ENCODE measurements around the gene RPTOR.

RPTOR gene

GRCh38 chr17:80591788-80592187 is 47.1 kb downstream of the RPTOR start:
- no peak for DNase-seq

- no peak for DNase-seq
These were observed 47.6 kb downstream of the RPTOR start for GRCh38 chr17:80592243-80592642.

GRCh38 chr17:80593181-80593580 is 48.5 kb downstream of the RPTOR start:
- DNase-seq, result no peak

GRCh38 chr17:80594431-80595269 is 50.0 kb downstream of the RPTOR start:
- peak; percentile 16 for DNase-seq

GRCh38 chr17:80596760-80597608 is 52.3 kb downstream of the RPTOR start:
- no peak for DNase-seq

GRCh38 chr17:80598813-80599545 is 54.3 kb downstream of the RPTOR start:
- DNase-seq, result no peak

- no peak for DNase-seq
These were observed 55.1 kb downstream of the RPTOR start for GRCh38 chr17:80599546-80600305.

GRCh38 chr17:80601146-80601545 is 56.5 kb downstream of the RPTOR start:
- DNase-seq, result no peak

GRCh38 chr17:80603396-80603795 is 58.8 kb downstream of the RPTOR start:
- no peak for DNase-seq

- no peak for DNase-seq
These were observed 59.5 kb downstream of the RPTOR start for GRCh38 chr17:80604009-80604669.

GRCh38 chr17:80604670-80605010 is 60.0 kb downstream of the RPTOR start:
- DNase-seq, result no peak

- DNase-seq, result no peak
These were observed 60.9 kb downstream of the RPTOR start for GRCh38 chr17:80605326-80606066.

- DNase-seq, result no peak
These were observed 63.7 kb downstream of the RPTOR start for GRCh38 chr17:80608326-80608725.

- DNase-seq, result no peak
These were observed 65.1 kb downstream of the RPTOR start for GRCh38 chr17:80609757-80610156.

GRCh38 chr17:80611816-80612215 is 67.2 kb downstream of the RPTOR start:
- DNase-seq, result no peak

GRCh38 chr17:80612997-80613731 is 68.5 kb downstream of the RPTOR start:
- no peak for DNase-seq

GRCh38 chr17:80613732-80614071 is 69.1 kb downstream of the RPTOR start:
- DNase-seq, result no peak

GRCh38 chr17:80614332-80615047 is 69.9 kb downstream of the RPTOR start:
- DNase-seq, result no peak

GRCh38 chr17:80615376-80615775 is 70.7 kb downstream of the RPTOR start:
- no peak for DNase-seq

GRCh38 chr17:80616705-80617104 is 72.1 kb downstream of the RPTOR start:
- no peak for DNase-seq
